OCI-LY7 (cell line): ENCODE results near the gene SPINK13.

ENCODE experiments used
- CTCF ChIP-seq: fragments of 200-600 bp; sonication (generic); conservative IDR thresholded peaks from 2 replicates; pipeline ENCODE4 v1.5.1; 2014; ENCODE audit warnings: mild to moderate bottlenecking, antibody characterized with exemption, low read length, moderate library complexity, mixed read lengths
- EZH2phosphoT487 ChIP-seq: fragments of 200-600 bp; sonication (generic); IDR thresholded peaks from 2 replicates; pipeline ENCODE4 v1.6.1; 2018; ENCODE audit warnings: low read depth, borderline replicate concordance, mild to moderate bottlenecking, mixed run types, antibody characterized with exemption, low read length, moderate library complexity, mixed read lengths

- TF ChIP-seq CTCF (no peak), EZH2phosphoT487 (no peak)
Observed at GRCh38 chr5:148335259-148335658, 66.7 kb downstream of the SPINK13 start, which contains the start of gene SPINK9.
